Fibroblast of lung (primary cell): ENCODE results near the gene CLPTM1L.

ENCODE experiments used
- CTCF ChIP-seq, 2 donors: IDR thresholded peaks in 1 of 2; conservative IDR thresholded peaks in 1 of 2; 1 replicate in 1 of 2; 2 replicates in 1 of 2; pipeline ENCODE4 v1.5.1; 2011 to 2012; ENCODE audit warnings: low read length in 2 of 2, control low read depth in 1 of 2, inconsistent platforms in 1 of 2, low read depth in 1 of 2, mild to moderate bottlenecking in 1 of 2
- EZH2 ChIP-seq: IDR thresholded peaks from 2 replicates; pipeline ENCODE4 v1.5.1; 2012; ENCODE audit warnings: low read length, control low read depth, mild to moderate bottlenecking; ENCODE audit errors: missing control alignments

GRCh38 chr5:1348986-1349245, 4.0 kb upstream of the CLPTM1L start:
- no peak for TF ChIP-seq CTCF (conservative IDR thresholded peaks at IDR 0.05 in 1 of 2, IDR thresholded peaks at IDR 0.05 in 1 of 2; ENCODE audit: low read depth in 1 of 2, low read length in 2 of 2)
- TF ChIP-seq EZH2 = no peak
